PFSK-1 (cell line): ENCODE results near the gene LRRC28.

Experiments used
- POLR2AphosphoS5 ChIP-seq: IDR thresholded peaks from 2 replicates; pipeline ENCODE4 v1.6.1; 2012; ENCODE audit warnings: low read depth, mild to moderate bottlenecking, control low read depth, low read length, moderate library complexity
- SIN3A ChIP-seq: IDR thresholded peaks from 2 replicates; pipeline ENCODE4 v1.6.1; 2012; ENCODE audit warnings: mild to moderate bottlenecking, low read length, moderate library complexity, borderline replicate concordance; ENCODE audit not compliant: insufficient read depth
- TAF1 ChIP-seq: IDR thresholded peaks from 2 replicates; pipeline ENCODE4 v1.6.1; 2012; ENCODE audit warnings: low read length, control low read depth, borderline replicate concordance; ENCODE audit not compliant: insufficient read depth

- no peak for TF ChIP-seq POLR2AphosphoS5
- no peak for TF ChIP-seq SIN3A
- TF ChIP-seq TAF1, result no peak
Observed at GRCh38 chr15:99250001-99250400, 1.3 kb upstream of the LRRC28 start.
